Muscle layer of colon (tissue), 2 donors: Measurements from ENCODE around the gene PLEKHA4.

Experiments
- H3K27ac ChIP-seq: one replicate; pipeline ENCODE4 v1.7.0; 2013; ENCODE audit warnings: low read depth, mild to moderate bottlenecking, low read length, moderate library complexity
- H3K27me3 ChIP-seq, 2 donors: one replicate each; pipeline ENCODE4 v1.7.0; 2013; ENCODE audit warnings: low read length in 2 of 2, mild to moderate bottlenecking in 2 of 2; ENCODE audit not compliant: insufficient read depth in 2 of 2, control insufficient read depth in 1 of 2
- H3K36me3 ChIP-seq: one replicate; pipeline ENCODE4 v1.7.0; 2013; ENCODE audit warnings: mild to moderate bottlenecking, low read length; ENCODE audit not compliant: insufficient read depth
- H3K4me1 ChIP-seq: one replicate; pipeline ENCODE4 v1.7.0; 2013; ENCODE audit warnings: mild to moderate bottlenecking, low read length; ENCODE audit not compliant: insufficient read depth
- H3K4me3 ChIP-seq, 2 donors: one replicate each; pipeline ENCODE4 v1.7.0; 2013; ENCODE audit warnings: low read length in 2 of 2, low read depth in 1 of 2, mild to moderate bottlenecking in 1 of 2, moderate library complexity in 1 of 2
- H3K9ac ChIP-seq: one replicate; pipeline ENCODE4 v1.7.0; 2013; ENCODE audit warnings: low read length
- H3K9me3 ChIP-seq: one replicate; pipeline ENCODE4 v1.7.0; 2013; ENCODE audit warnings: mild to moderate bottlenecking, low read length
- donor health status: abdominal sarcoma.
- donor health status: Adenocarcinoma of cecum.

The PLEKHA4 gene

DNA sequence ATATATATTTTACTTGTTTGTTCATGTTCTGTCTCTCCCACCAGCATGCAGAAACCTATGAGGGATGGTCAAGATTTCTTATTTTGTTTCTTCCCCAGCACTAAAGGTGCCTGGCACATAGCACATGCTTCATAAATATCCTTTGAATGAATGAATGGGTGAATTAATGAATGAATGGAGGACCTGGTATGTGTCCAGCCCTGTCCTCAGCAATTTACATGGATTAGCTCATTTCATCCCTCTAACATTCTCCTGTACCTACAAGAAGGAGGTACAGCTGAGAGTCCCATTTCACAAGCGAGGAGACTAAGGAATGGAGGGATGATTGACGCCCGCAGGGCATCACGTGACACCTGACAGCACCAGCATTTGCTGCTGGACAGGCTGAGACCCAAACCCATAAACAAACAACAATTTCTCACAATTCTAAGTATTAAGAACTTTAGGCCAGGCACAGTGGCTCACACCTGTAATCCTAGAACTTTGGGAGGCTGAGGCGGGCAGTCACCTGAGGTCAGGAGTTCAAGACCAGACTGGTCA is 50.8 kb downstream of the PLEKHA4 start:
- H3K36me3 ChIP-seq, result no peaks in the 10 kb centered on the region
- no peaks in the 10 kb centered on the region for H3K27me3 ChIP-seq
- H3K9me3 ChIP-seq, result no peaks in the 10 kb centered on the region
- no peak overlapping the region for H3K27ac ChIP-seq
- H3K4me3 ChIP-seq, result no peak overlapping the region
- H3K9ac ChIP-seq, result no peak overlapping the region
- peaks cover 5% of the 10 kb centered on the region for H3K4me1 ChIP-seq

DNA sequence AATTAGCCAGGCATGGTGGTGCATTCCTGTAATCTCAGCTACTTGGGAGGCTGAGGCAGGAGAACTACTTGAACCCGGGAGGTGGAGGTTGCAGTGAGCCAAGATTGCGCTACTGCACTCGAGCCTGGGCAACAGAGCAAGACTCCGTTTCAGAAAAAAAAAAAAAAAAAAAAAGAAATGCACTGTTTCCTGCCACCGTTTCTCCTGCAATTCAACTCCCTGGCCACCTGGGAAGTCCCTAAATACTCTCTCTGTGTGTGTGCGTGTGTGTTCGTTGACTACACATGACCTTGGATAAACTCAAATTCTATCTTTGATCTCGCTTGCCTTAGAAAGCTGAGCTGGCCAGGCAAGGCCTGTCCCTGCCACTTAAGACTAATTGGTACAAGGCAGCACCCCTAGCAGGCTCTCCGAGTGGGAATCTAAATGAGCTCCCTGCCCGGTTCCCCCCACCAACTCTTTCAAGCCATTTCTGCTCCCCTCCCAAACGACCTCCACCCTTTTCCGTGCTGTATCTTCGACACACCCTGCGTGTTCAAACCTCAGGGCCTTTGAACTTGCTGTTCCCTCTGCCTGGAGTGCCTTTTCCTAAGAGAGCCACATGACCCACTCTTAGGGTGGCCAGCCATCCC is 52.4 kb downstream of the PLEKHA4 start:
- H3K9ac ChIP-seq, result no peak overlapping the region
- peaks cover 5% of the 10 kb centered on the region for H3K4me1 ChIP-seq

GRCh38 chr19:48814895-48815294 is 53.5 kb downstream of the PLEKHA4 start:
- Histone ChIP-seq H3K27me3 (no peaks in the 10 kb centered on the region), H3K27ac (no peak overlapping the region), H3K9ac (no peak overlapping the region), H3K4me3 (no peak overlapping the region), H3K9me3 (no peaks in the 10 kb centered on the region), H3K4me1 (peaks cover 5% of the 10 kb centered on the region), H3K36me3 (no peaks in the 10 kb centered on the region)

More for the DNA sequence above, 52.4 kb downstream of the PLEKHA4 start:
- H3K4me3 ChIP-seq, result no peak overlapping the region
- no peak overlapping the region for H3K27ac ChIP-seq
- no peaks in the 10 kb centered on the region for H3K27me3 ChIP-seq
- no peaks in the 10 kb centered on the region for H3K36me3 ChIP-seq
- H3K9me3 ChIP-seq, result no peaks in the 10 kb centered on the region

DNA sequence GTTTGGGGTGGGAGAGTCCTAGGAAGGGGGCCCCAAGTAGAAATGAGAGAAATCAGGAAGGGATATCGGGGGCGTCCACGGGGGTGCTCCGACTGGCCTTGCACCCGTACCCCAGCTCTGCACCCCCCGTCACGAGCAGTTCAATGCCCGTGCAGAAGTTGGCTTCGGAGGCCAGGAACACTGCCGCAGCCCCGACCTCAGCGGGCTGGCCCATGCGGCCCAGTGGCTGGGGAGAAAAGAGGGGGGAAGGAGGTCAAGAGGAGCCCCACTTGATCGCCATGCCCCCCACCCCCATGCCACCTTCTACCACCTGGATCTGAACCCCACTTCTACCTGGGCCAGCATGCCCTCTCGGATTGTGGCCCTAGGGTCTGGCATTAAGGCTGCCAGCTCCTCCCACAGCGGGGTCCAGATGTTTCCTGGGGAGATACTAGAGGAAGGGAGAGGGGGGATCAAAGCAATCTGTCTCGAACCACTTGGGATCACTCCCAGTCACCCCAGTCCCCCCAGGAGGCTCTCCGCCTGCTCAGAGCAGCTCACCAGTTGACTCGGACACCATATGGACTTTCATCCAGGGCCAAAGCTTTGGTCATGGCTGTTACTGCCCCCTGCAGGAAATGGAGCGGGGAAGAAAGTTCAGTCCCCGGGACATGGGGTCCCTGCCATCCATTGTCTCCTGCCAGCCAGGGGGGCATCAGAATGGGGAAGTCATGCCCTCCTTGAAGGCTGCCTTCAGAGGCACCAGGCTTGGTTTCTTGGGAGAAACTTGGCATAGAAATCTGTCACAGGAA is 55.1 kb downstream of the PLEKHA4 start:
- Histone ChIP-seq H3K9ac (no peak overlapping the region), H3K9me3 (no peaks in the 10 kb centered on the region), H3K36me3 (no peaks in the 10 kb centered on the region), H3K27me3 (no peaks in the 10 kb centered on the region), H3K4me3 (no peak overlapping the region), H3K27ac (no peak overlapping the region), H3K4me1 (no peaks in the 10 kb centered on the region)

- Histone ChIP-seq H3K4me1 (no peaks in the 10 kb centered on the region), H3K9ac (no peak overlapping the region), H3K4me3 (peak overlapping the region; percentile 32 to 57), H3K9me3 (no peaks in the 10 kb centered on the region), H3K27me3 (no peaks in the 10 kb centered on the region), H3K27ac (peak overlapping the region; percentile 44), H3K36me3 (no peaks in the 10 kb centered on the region)
Measured at GRCh38 chr19:48812094-48812929, 56.1 kb downstream of the PLEKHA4 start.

GRCh38 chr19:48810151-48810550 is 58.3 kb downstream of the PLEKHA4 start:
- Histone ChIP-seq H3K36me3 (no peaks in the 10 kb centered on the region), H3K4me3 (peak overlapping the region; percentile 66 to 75), H3K4me1 (no peaks in the 10 kb centered on the region), H3K9me3 (no peaks in the 10 kb centered on the region), H3K9ac (peak overlapping the region; percentile 33), H3K27ac (peak overlapping the region; percentile 76), H3K27me3 (no peaks in the 10 kb centered on the region)

DNA sequence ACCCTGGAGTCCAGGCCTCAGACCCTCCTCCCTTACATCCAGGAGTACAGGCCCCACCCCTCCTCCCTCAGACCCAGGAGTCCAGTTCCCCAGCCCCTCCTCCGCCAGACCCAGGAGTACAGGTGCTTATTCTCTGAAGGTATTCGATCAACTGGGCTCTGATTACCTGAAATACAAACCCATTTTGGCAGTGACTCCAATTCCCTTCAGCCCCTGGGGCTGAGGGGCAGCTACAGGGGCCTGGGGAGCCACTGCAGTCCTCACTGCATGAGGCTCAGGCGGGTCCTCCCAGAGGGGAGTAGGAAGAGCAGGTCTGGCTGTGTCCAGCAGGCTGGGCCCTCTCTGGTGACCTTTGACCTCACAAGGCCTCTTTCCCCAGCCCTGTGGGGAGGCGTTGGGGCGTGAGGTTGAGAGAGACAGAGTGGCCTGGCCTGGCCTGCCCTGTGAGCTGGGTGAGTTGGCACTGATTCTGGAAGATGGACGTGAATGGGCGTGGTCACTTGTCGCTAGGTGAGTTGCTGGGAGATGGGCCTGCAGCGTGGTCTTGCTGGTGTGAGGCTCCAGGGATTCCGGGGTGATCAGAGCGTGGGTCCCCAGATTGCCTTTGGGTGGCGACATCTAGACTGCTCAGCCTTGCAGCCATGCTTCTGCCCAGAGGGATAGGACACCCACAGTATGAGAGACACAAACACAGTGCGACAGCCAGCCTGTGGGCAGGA is 60.7 kb downstream of the PLEKHA4 start:
- H3K4me3 ChIP-seq, result no peak overlapping the region
- no peaks in the 10 kb centered on the region for H3K27me3 ChIP-seq
- no peaks in the 10 kb centered on the region for H3K36me3 ChIP-seq
- no peak overlapping the region for H3K27ac ChIP-seq
- no peak overlapping the region for H3K9ac ChIP-seq
- H3K9me3 ChIP-seq, result no peaks in the 10 kb centered on the region
- H3K4me1 ChIP-seq, result no peaks in the 10 kb centered on the region

- H3K36me3 ChIP-seq, result no peaks in the 10 kb centered on the region
- H3K27ac ChIP-seq, result no peak overlapping the region
- H3K9ac ChIP-seq, result no peak overlapping the region
- H3K27me3 ChIP-seq, result no peaks in the 10 kb centered on the region
- no peak overlapping the region for H3K4me3 ChIP-seq
- no peaks in the 10 kb centered on the region for H3K4me1 ChIP-seq
- no peaks in the 10 kb centered on the region for H3K9me3 ChIP-seq
Measured at GRCh38 chr19:48806818-48807589, 61.4 kb downstream of the PLEKHA4 start.

DNA sequence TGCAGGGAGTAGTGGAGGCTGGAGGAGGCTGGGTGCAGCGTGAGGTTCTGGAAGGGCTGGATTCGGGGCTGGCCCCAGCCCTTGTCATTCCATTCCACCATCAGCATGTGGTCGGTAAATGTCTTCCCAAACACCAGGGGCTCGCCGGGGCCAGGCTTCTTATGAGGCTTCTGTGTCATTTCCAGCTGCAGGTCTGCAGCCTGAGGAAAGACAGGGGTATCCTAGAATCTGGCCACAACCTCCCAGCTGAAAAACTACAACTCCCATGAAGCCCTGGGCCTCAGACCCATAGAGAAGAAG is 61.9 kb downstream of the PLEKHA4 start:
- Histone ChIP-seq H3K9ac (no peak overlapping the region), H3K27me3 (no peaks in the 10 kb centered on the region), H3K27ac (no peak overlapping the region), H3K36me3 (no peaks in the 10 kb centered on the region), H3K4me1 (no peaks in the 10 kb centered on the region), H3K4me3 (no peak overlapping the region), H3K9me3 (no peaks in the 10 kb centered on the region)

- Histone ChIP-seq H3K9me3 (no peaks in the 10 kb centered on the region), H3K4me1 (no peaks in the 10 kb centered on the region), H3K9ac (no peak overlapping the region), H3K36me3 (no peaks in the 10 kb centered on the region), H3K27me3 (no peaks in the 10 kb centered on the region), H3K27ac (no peak overlapping the region), H3K4me3 (no peak overlapping the region)
Measured at GRCh38 chr19:48805452-48805851, 63.0 kb downstream of the PLEKHA4 start.
